GM12872 (cell line): Measurements from ENCODE around the gene OR56A3.

Experiments
- TF ChIP-seq, protein P1 (sequence below): IDR thresholded peaks from 3 replicates; pipeline ENCODE4 v1.5.1; 2011; ENCODE audit warnings: low read depth, mild to moderate bottlenecking, low read length, moderate library complexity; ENCODE audit not compliant: insufficient read depth

OR56A3 gene

DNA sequence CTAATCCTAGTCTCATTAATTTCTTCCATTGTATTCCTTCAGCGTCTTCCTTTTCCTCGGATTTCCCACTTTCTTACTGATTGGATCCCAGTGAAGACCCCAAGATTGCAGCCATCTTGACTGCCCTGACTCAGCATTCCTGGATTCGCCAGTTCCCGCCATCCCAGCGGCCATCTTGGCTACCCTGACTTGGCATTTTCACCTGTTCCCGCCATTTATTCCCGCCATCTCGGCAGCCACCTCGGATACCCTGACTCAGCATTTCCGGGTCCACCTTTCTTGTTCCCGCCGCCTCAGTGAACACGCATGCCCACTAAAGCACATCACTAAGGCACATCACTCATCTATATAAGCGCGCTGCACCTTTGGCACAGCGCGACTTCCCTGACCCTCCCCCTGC is 13.8 kb upstream of the OR56A3 start:
- TF ChIP-seq, protein P1, sequence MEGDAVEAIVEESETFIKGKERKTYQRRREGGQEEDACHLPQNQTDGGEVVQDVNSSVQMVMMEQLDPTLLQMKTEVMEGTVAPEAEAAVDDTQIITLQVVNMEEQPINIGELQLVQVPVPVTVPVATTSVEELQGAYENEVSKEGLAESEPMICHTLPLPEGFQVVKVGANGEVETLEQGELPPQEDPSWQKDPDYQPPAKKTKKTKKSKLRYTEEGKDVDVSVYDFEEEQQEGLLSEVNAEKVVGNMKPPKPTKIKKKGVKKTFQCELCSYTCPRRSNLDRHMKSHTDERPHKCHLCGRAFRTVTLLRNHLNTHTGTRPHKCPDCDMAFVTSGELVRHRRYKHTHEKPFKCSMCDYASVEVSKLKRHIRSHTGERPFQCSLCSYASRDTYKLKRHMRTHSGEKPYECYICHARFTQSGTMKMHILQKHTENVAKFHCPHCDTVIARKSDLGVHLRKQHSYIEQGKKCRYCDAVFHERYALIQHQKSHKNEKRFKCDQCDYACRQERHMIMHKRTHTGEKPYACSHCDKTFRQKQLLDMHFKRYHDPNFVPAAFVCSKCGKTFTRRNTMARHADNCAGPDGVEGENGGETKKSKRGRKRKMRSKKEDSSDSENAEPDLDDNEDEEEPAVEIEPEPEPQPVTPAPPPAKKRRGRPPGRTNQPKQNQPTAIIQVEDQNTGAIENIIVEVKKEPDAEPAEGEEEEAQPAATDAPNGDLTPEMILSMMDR, result no peak

DNA sequence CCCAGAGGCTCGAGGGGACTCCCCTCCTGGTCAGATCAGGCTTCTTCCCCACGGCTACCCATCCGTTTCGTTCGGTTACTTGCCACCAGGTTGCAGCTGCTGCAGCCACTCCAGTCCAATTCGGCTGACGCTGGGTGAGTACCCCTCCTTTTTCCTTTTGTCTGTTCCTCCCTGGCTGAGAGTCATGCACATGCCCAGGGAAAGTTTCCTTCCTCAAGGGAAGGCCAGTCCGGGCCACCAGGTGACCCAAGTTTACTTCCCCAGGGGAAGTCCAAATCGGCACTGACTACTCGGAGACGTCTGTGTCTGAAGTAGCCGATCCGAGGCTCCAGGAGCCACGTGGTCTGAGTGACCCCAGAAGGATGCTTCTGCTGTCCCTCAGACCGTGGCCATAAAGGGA is 13.2 kb upstream of the OR56A3 start:
- TF ChIP-seq, protein P1, result no peak

DNA sequence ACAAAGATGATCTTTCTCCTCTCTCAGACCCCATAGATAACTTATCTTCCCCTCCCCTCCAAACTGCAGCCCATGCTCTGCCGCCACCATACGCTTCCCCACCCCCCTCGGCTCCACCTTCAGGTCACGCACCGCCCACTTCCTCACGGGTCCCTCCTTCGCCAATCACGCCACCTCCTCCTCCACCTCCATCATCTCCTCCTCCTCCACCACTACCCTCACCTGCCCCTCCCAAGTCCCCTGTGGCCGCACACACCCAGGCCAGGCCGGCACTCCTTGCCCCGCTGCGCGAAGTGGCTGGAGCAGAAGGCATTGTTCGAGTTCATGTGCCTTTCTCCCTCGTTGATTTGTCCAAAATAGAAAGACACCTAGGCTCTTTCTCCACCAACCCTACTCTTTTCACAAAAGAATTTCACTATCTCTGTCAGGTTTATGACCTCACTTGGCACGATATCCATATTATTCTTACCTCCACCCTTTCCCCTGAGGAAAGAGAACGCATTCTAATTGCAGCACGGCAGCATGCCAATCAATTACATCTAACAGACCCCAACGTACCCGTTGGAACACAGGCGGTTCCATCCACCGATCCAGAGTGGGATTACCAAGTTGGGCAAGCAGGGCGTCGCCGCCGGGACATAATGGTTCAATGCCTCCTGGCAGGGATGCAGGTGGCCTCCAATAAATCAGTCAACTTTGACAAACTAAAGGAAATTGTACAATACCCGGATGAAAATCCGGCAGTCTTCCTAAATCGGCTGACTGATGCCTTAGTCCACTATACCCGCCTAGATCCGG is 12.3 kb upstream of the OR56A3 start:
- TF ChIP-seq, protein P1, result no peak

DNA sequence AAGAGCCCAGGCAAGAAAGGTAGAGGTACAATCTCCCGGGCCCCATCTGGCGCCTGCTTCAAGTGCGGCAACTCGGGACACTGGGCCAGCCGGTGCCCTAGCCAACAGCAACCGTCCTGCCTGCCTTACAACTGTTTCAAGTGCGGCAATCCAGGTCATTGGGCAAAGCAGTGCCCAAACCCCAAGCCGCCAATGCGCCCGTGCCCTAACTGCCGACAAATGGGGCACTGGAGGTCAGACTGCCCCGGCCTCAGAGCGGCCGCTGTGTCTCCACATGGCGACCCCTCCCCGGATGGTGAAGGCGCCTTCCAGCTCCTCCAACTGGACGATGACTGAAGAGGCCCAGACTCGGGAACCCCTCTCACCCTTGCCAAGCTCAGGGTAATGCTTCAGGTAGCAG is 11.4 kb upstream of the OR56A3 start:
- TF ChIP-seq, protein P1, result no peak

DNA sequence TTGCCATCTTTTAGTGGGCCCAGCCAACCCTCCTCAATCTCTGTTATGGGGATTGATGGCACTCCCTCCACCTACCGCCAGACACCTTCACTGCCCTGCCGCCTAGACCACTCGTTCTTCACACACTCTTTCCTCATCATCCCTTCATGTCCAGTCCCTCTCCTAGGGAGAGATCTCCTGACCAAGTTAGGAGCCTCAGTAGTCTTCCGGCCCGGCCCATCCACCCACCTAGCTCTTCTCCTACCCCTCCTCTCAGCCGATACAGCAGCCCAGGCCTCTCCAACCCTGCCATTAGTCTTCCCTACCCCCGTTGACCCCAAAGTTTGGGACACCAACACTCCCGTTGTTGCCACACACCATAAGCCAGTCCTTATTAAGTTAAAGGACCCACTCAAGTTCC is 11.0 kb upstream of the OR56A3 start:
- TF ChIP-seq, protein P1, result no peak

DNA sequence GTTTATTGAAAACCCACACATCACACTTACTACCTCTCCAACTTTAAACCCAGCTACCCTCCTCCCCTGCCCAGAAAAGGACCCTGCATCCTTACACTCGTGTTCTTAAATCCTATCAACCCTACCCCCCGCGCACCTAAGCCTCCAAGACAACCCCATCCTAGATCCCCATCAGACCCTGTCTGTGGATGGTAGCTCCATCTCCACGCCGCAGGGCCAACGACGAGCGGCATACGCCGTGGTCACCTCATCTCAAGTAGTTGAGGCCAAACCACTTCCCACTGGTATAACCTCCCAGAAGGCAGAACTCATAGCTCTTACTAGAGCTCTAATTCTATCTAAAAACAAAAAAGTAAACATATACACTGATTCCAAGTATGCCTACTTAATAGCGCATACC is 9.4 kb upstream of the OR56A3 start:
- TF ChIP-seq, protein P1, result no peak

DNA sequence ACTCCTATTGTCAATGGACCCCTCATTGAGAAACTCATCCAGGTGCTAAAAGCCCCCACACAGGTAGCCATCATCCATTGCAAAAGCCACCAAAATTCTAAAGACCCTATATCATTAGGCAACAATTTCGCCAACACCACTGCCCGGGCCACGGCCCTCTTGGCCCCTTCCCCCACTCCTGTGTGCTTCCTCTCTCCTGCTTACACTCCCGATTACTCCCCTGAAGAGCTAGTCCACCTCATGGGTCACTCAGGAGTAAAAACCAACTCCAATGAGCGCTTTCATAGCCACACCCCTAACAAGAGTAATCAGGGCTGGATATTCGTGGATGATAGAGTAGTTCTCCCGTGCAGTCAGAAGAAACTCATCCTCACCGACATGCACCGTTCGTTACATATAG is 8.9 kb upstream of the OR56A3 start:
- TF ChIP-seq, protein P1, result no peak
